BE2C (cell line): ENCODE data around the gene ZNF341.

Experiments
- DNase-seq: peaks from one replicate; pipeline ENCODE4 v3.0.0-alpha.2; 2020
- H3K27me3 ChIP-seq: fragments of 250-450 bp; sonication (Bioruptor Pico); 2 replicates; pipeline ENCODE4 v1.5.1; 2020; ENCODE audit warnings: mild to moderate bottlenecking
- H3K36me3 ChIP-seq: fragments of 250-450 bp; sonication (Bioruptor Pico); 2 replicates; pipeline ENCODE4 v1.5.1; 2020; ENCODE audit warnings: mild to moderate bottlenecking
- H3K4me1 ChIP-seq: fragments of 250-450 bp; sonication (Bioruptor Pico); 2 replicates; pipeline ENCODE4 v1.5.1; 2020
- H3K4me3 ChIP-seq: 2 replicates; pipeline ENCODE4 v1.5.1; 2011; ENCODE audit warnings: low read depth, low read length
- H3K9me3 ChIP-seq: fragments of 250-450 bp; sonication (Bioruptor Pico); 2 replicates; pipeline ENCODE4 v1.5.1; 2020
- CTCF ChIP-seq: IDR thresholded peaks from 2 replicates; pipeline ENCODE4 v1.5.1; 2012; ENCODE audit warnings: mild to moderate bottlenecking, low read depth, low read length

Gene ZNF341

GRCh38 chr20:33777816-33778215 lies 46.0 kb downstream of the ZNF341 start:
- Histone ChIP-seq H3K27me3 (no peaks in the 10 kb centered on the region), H3K36me3 (no peaks in the 10 kb centered on the region), H3K9me3 (no peaks in the 10 kb centered on the region), H3K4me1 (no peaks in the 10 kb centered on the region; the same call in 1 of the 2 replicates), H3K4me3 (no peak overlapping the region)
- DNase-seq = no peak
- no peak for TF ChIP-seq CTCF

GRCh38 chr20:33781133-33781532 lies 49.3 kb downstream of the ZNF341 start:
- DNase-seq = no peak
- Histone ChIP-seq H3K4me3 (no peak overlapping the region), H3K4me1 (no peaks in the 10 kb centered on the region; the same call in 1 of the 2 replicates), H3K9me3 (no peaks in the 10 kb centered on the region), H3K36me3 (no peaks in the 10 kb centered on the region), H3K27me3 (no peaks in the 10 kb centered on the region)
- TF ChIP-seq CTCF = no peak

GRCh38 chr20:33781945-33782344 lies 50.1 kb downstream of the ZNF341 start:
- TF ChIP-seq CTCF = no peak
- H3K36me3 ChIP-seq = no peaks in the 10 kb centered on the region
- H3K4me3 ChIP-seq = no peak overlapping the region
- no peaks in the 10 kb centered on the region for H3K27me3 ChIP-seq
- no peak for DNase-seq
- H3K9me3 ChIP-seq = no peaks in the 10 kb centered on the region
- H3K4me1 ChIP-seq = no peaks in the 10 kb centered on the region; the same call in 1 of the 2 replicates

- no peak for TF ChIP-seq CTCF
- H3K9me3 ChIP-seq = no peaks in the 10 kb centered on the region
- H3K4me3 ChIP-seq = no peak overlapping the region
- no peaks in the 10 kb centered on the region for H3K27me3 ChIP-seq
- DNase-seq = no peak
- no peaks in the 10 kb centered on the region for H3K36me3 ChIP-seq
- no peaks in the 10 kb centered on the region; the same call in 1 of the 2 replicates for H3K4me1 ChIP-seq
Measured at GRCh38 chr20:33783256-33783655, 51.5 kb downstream of the ZNF341 start.

GRCh38 chr20:33783818-33784217 lies 52.0 kb downstream of the ZNF341 start:
- Histone ChIP-seq H3K36me3 (no peaks in the 10 kb centered on the region), H3K4me1 (no peaks in the 10 kb centered on the region; the same call in 1 of the 2 replicates), H3K4me3 (no peak overlapping the region), H3K9me3 (no peaks in the 10 kb centered on the region), H3K27me3 (no peaks in the 10 kb centered on the region)
- no peak for DNase-seq
- TF ChIP-seq CTCF = no peak

- Histone ChIP-seq H3K4me1 (peaks cover 1% of the 10 kb centered on the region; the same call in 1 of the 2 replicates), H3K4me3 (no peak overlapping the region), H3K27me3 (no peaks in the 10 kb centered on the region), H3K9me3 (no peaks in the 10 kb centered on the region), H3K36me3 (no peaks in the 10 kb centered on the region)
- no peak for DNase-seq
- TF ChIP-seq CTCF = no peak
Measured at GRCh38 chr20:33784225-33784624, 52.4 kb downstream of the ZNF341 start.
